Epithelial cell of esophagus (primary cell): ENCODE data around the gene MBNL1.
A peak's percentile ranks its signal among the peaks of the same experiment; 100 is the strongest.

Experiments used
- DNase-seq: peaks from one replicate; pipeline ENCODE4 v3.0.0; 2010; ENCODE audit warnings: low read depth
- H3K4me3 ChIP-seq: 2 replicates; pipeline ENCODE4 v1.5.1; 2011; ENCODE audit warnings: mild to moderate bottlenecking, low read length, control low read depth
- CTCF ChIP-seq: IDR thresholded peaks from 2 replicates; pipeline ENCODE4 v1.5.1; 2011; ENCODE audit warnings: low read depth, mild to moderate bottlenecking, low read length, control low read depth, inconsistent platforms; ENCODE audit not compliant: insufficient read depth; ENCODE audit errors: missing control alignments

MBNL1 gene

GRCh38 chr3:152373379-152373778 is 104.7 kb downstream of the MBNL1 start:
- TF ChIP-seq CTCF: no peak
- no peak for DNase-seq
- H3K4me3 ChIP-seq: no peak overlapping the region

GRCh38 chr3:152374262-152374990 is 105.7 kb downstream of the MBNL1 start:
- H3K4me3 ChIP-seq: no peak overlapping the region
- TF ChIP-seq CTCF: no peak
- DNase-seq: no peak

- DNase-seq: peak; percentile 35
- no peak overlapping the region for H3K4me3 ChIP-seq
- TF ChIP-seq CTCF: no peak
These were observed 106.8 kb downstream of the MBNL1 start for GRCh38 chr3:152375546-152375945.

- no peak for TF ChIP-seq CTCF
- H3K4me3 ChIP-seq: no peak overlapping the region
- DNase-seq: no peak
These were observed 107.8 kb downstream of the MBNL1 start for GRCh38 chr3:152376351-152377183.

- H3K4me3 ChIP-seq: no peak overlapping the region
- DNase-seq: no peak
- TF ChIP-seq CTCF: no peak
These were observed 108.4 kb downstream of the MBNL1 start for GRCh38 chr3:152377184-152377570.

- H3K4me3 ChIP-seq: no peak overlapping the region
- no peak for TF ChIP-seq CTCF
- peak; percentile 61 for DNase-seq
These were observed 110.8 kb downstream of the MBNL1 start for GRCh38 chr3:152379415-152380042.
